Renal cortical epithelial cell (primary cell): ENCODE results near the gene TSHZ1. TPM values are rescaled to one million over a fixed set of nuclear protein-coding genes. Genes with fewer than 3 reads are reported as not detected.

ENCODE experiments used
- DNase-seq: peaks from one replicate; pipeline ENCODE4 v3.0.0-alpha.2; 2011; ENCODE audit warnings: low read depth
- total RNA-seq: library from RNA; depleted of rRNA; stranded (reverse); fragments of >200 nt; gene quantifications from 2 replicates; pipeline ENCODE4 v1.2.3, GENCODE V29; 2014

The TSHZ1 gene
- total RNA-seq, 1 donor from 2014 or later = 8.5 TPM

DNA sequence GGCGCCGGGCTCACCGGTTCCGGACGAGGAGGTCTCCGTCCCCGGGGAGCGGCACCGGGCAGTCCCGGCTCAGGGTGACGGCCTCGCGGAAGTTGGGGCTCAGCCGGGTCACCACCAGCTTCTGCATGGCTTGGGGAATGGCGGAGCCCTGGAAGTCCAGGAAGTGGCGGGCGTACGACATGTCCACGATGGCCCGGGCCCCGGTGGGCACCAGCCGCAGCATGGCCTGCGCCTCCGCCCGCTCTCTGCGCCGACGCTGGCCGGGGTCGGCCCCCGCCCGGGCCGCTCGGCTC is 1.8 kb upstream of the TSHZ1 start:
- no peak for DNase-seq

DNA sequence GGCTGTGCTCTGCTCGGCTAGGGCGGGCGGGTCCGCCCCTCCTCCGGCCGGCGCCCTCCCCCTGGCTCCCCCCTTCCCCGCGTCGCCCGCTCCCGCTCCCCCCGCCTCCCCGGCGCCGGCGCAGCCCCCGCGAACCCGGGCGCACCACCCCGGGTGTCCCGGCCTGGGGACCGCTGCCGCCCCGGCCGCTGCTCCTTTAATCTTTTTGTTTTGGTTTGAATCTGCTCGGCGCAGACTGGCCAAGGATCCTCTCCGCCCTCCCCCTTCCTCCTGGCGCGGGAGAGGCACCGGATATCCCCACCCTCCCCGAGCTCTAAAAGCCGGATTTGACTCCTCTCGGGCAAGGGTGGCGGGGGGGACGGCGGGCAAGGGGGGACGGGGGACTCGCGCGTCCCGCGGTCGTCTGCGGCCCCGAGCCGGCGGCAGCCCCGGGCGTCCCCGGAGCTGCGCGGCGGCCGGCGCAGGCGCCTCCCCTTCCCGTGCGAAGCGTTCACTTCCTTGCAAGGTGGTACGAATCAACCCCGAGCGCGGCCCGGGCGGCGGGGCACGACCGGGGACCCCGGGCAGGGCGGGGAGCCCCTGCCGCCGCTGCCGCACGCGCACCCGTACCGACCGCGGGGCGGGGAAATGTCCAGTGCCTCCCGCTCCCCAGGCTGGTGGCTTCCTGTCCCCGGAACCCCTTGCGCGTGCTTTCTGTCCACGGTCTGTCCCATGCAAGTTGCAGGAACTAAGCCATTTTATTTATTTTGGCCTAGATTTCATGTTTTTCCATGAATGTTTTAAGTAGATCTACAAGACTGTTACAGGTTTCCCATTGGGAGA is 1.3 kb upstream of the TSHZ1 start, which contains the start of gene PTGR3:
Gene PTGR3, minus strand, starts transcription at position 11 of the 822 bp plus-strand sequence. CDS start 81 bp downstream, outside the sequence.
- peak; percentile 51 for DNase-seq

DNA sequence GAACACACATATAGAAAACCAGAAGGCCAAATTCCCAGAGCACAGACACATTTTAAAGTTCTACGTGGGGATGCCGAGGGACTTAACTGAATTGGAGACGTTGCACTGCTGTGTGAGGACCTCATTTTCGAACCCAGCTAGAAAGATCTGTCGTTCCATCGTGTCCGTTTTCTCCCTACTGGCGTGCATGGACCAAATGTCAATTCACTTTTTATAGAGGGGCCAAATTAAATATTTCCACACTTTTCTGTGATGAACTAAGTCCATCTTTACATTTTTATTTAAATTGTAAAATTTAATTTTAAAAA is 692 bp upstream of the TSHZ1 start:
- DNase-seq = no peak

DNA sequence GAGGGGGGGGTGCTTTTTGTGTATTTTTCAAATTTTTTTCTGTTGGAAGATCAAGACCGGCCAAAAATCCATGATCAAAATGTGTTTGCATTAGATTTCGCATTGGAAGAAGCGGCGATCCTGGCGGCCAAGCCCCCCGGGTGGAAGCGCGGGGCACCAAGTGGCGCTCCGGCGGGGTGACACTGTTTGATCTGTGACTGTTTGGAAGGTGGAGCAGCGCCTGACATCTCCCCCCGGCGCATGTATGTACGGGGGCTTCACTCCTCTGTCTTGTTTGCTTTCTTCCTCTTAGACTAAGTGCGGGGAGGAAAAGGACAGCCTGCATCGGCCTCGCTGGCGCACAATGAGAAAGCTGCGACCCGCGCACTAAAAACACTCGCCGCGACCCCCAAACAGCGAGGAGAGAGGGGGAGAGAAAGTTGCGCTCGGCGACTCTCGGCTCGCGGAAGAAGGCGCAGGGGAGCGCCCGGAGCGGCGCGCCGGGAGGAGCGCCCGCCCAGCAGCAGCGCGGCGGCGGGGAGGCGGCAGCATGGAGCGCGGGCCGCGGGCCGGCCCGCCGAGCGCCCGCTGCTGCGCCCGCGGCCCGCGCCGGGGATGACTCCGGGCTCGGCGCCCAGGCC is 515 bp downstream of the TSHZ1 start:
- no peak for DNase-seq

DNA sequence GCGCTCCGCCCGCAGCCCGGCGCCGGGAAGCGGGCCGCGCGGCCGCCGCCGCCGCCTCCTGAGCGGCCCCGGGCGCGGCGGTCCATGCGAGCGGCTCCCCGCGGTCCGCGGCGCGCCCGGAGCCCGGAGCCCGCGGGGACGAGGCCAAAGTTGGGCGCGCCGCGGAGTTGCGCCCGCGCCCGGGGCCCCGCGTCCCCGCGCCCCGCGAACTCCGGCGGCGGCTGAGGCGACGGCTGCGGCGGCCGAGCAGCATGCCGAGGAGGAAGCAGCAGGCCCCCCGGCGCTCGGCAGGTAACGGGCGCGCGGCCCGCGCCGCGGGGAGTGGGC is 992 bp downstream of the TSHZ1 start:
- DNase-seq = no peak

DNA sequence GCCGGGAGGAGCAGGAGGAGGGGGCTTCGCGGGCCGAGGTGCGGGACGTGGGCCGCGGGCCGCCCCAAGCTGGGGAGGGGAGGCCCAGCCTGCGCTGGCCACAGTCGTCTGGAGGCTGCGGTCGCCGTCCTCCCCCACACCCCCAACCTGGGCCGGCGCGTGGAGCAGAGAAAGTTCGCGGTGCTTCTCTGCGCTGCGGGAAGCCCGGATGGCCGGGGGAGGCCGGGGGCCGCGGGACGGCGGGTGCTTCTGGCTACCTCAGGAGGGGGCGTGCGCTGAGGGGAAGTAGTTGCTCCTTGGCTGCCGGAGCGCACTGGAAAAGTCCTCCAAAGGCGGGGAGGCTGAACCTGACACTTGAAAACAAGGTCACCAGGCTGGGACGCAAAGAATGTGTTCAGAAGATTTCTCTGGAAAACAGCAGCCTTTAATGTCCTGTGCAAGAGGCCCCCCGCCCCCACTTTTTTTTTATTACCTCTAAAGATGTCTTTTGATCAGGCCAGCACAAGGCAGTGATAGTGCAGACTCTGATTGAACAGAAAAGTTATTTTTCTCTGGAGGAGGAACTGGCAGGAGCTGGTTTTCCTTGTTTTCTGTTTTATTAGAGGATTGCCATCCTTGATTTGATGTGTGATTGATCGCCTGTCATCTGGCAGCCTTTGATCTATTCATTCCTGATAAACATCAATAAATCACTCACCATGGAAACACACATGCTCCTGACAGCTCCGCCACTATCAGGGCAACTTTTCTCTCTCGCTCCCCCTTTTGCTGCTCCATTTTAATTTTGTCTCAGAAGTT is 1.6 kb downstream of the TSHZ1 start:
- no peak for DNase-seq

DNA sequence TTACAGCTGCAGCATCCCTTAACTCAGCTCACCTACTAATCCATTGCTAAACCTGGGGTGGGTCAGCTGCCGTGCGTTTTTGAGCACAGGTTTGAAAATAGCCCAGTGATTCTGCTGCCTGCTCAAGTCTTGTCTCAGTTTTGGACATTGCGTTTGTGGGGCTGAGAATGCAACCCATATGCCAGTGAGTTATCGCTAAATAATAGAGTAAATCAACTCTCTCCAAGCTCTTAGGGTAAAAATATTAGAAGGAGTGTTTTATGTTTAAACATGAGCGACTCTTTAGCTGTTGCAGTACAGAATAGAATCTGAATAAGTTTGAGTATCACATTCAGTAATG is 2.1 kb downstream of the TSHZ1 start:
- no peak for DNase-seq

DNA sequence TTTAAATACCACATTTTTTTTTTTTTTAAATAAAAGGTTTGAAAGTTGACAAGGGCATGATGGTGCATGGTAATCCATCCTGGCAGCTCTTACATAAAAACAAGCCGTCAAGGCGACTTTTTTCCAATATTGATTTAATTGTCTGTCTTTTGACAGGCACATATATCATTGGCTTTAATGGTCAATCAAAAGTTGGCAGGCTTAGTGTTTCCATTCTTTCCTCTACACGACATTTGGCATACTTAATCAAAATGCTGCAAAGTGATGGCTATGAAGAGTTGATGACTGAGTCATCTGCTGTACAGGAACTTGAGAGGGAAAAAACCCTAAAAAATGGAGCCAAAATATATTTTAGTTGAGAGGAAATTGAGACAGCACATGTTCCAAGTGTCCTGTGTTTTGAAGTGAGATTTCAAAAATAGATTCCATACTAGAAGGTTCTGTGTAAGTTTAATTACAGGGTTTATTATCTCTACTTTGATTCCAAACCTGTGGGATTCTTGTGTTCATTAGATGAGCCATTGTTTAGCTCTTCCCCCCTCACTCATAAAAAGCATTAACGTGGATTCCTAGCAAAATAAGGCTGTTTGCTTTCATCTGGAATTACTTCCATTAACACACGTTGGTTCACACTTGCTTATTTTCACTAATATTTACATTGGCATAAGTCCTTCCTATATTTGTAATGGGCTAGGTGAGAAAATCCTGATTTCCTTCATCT is 3.2 kb downstream of the TSHZ1 start:
- DNase-seq = peak; percentile 44

DNA sequence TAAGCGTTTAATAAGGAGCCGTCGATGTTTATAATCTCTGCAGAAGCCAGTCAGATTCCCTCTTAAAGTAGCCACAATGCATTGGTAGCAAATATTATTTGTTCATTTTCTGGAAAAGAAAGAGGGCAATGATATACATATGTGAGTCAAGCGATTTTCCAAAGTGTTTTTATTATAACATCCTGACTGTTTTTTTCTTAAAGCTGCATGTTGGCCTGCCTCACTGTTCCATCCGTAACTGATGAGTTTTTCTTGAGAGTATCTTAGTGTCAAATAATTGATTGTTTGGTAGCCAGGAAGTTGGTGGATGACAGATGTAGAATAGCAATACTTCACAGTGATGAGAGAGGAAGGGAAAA is 3.7 kb downstream of the TSHZ1 start:
- no peak for DNase-seq

DNA sequence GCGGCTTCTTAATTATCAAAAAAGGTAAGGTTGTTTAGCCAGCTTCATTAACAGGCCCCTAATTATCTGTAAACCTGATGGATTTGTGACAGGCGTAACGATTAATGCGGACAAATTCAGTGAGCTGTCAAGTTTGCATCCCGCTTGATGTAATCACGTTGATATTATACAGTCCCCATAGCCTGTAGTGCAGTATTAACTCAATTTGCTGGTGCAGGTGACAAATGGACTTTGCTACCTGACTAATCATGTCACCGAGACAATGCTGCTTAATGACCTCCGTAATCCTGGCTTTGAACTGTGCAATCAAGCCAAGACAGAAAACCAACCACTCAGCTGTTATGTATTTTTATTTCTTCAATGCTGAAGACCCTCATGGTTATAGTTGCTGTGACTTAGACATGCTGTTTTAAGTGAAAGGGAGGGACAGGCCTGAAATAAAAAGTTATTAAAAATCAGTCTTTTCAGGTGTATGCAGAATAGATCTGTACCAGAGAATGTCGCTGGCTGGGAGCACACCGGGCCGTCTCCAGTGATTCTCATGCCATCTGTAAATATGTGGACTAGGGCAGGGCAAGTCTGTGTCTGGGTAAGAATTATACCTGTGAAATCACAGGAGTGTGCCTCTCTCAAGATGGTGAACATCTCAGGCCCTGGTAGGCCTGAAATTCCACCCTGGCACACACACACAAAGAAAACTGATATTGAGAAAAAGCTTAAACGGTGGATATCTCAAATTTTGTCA is 4.3 kb downstream of the TSHZ1 start:
- DNase-seq = no peak

DNA sequence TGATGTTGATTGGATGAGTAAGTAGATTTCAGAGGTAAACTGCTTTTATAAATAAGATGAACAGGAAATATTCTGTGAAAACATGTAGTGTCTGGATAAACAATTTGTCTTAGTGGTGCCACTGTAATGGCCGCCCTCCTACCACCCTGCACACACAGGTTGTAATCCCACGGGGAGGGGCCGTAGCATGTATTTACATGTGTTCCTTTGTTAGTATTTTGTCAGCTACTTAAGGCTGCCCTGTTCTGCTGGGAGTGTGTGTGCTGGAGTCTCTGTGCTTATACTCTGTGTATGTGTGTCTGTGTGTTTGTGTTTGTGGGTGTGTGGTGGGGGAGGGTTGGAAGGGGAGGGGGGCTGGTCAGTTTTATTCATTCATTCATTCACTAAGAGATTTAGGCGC is 5.1 kb downstream of the TSHZ1 start:
- no peak for DNase-seq

DNA sequence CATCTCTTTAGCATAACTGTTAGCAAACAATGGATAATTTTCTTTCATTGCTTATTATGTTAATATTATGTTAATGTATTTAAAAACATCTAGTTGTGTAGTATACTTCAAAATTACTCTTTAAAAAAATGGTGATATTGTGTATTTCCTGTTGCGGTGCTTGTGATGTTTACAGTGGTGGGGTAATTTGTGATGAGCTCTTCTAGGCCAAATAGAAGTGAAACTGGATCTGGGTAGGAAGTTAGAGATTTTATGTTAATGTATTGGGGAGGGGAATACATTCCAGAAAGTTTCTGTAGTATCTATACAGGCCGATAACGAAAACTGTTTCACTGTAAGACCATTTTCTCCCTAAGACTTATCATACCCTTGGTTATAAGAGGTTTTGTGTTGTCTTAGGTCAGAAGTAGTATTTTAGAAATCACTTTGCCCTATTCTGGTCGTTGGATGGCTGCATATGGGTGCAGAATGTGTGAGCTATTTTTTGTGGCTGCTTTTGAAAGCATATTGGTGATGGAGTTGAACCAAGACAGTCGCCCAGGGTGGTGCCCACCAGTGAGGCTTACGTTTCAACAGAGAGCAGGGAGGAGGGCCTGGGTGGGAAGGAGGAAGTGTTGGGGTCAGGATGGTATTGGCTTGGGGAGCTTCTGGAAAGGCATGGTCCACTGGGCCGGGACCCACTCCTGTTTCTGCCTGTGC is 5.8 kb downstream of the TSHZ1 start:
- DNase-seq = no peak

DNA sequence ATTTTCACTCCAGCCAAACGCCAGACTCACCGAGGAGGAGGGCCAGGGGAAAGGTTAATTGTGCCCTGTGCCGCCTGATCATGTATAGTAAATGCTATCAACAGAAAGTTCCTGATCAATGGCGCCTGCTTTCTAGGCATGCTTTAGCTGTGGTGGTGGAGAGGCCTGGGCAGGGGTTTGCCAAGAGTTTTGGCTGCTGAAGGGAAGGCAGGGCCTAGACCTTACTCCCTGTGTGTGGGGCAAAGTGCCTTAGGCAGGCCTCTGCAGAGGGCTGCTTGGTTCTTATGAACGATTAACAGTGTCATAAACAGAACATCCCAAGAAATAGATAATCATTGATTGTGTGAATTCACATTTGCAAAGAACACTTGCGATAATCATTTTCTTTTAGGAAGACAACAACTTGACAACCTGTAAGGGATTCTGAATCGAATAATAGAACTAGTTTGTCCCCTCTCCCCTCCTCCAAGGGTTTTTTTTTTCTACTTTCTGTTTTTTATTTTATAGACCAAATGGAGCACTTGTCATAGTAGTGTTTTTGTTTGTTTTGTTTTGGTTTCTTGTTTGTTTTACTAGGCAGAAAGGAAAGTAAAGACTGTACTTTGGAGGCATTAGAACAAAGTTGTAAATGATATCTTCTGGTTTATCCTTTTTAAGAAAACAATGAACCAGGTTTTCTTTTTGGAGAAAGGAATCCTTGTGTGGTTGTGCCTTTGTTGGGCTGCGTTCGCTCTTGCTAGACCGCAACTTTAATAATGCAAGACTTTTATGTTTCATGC is 6.5 kb downstream of the TSHZ1 start:
- no peak for DNase-seq

DNA sequence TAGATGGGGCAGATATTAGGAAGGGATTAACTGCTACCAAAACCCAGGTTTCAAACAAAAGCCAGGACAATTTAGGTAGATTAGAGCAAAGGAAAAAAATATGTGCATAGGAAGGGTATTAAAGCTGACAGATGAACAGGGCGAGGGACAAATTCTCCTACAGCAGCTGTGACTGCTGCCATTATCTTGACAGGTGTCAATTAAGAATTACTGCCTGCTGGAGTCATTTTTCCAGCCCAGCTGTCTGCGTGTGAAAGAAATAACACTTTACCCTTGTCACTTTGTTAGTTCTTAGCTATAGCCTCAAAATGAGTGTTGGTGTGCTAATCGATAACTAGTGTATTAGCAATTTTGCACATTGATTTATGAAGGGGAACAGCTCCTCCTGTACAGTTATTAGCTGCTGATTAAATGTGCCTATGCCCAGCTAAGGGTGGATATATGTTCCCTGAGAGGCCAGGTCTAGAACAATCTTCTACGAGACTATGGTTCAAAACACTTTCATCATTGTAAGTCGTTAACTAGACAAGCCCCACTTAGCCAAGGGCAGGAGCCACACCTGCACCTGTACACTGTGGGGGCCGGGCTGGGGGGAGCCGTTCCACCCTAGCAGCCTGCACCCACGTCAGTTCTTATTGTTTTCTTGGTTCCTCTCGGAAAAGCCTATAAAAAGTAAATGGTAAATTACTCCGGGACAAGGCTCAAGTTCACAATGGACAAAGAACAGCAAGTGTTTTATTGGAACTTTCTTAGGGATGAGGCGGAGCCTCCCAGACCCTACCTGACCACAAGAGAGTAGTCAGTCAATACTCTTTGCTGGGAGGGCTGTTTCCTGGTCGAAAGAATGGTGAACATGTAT is 7.7 kb downstream of the TSHZ1 start:
- peak; percentile 53 for DNase-seq

DNA sequence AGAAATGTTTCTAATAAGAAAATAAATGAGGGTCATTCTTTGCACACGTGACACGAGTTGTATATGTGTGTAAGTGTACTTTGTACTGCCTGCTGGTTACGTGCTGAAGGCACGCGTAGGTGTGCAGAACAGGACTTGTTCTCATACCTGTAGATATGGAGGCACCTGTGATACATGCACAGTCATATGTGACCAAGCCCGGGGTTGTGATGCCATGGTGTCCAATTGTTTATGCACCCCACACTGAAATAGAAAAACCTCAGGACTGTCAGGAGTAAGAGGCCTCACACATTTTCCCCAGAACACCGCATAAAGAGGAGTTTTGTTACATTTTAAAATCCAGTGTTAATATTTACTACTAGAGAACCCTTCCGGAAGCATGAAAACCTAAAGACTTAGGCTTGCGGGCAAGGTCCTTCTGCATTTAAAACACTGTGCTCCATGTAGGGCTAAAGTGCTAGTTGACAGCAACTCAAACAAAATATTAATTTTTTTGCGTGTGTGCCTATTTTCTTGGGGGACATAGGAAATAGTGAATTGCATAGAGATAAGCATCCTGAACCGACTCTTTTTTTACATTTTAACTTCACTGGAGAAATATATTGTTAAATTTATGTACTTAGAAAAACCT is 9.3 kb downstream of the TSHZ1 start:
- no peak for DNase-seq

DNA sequence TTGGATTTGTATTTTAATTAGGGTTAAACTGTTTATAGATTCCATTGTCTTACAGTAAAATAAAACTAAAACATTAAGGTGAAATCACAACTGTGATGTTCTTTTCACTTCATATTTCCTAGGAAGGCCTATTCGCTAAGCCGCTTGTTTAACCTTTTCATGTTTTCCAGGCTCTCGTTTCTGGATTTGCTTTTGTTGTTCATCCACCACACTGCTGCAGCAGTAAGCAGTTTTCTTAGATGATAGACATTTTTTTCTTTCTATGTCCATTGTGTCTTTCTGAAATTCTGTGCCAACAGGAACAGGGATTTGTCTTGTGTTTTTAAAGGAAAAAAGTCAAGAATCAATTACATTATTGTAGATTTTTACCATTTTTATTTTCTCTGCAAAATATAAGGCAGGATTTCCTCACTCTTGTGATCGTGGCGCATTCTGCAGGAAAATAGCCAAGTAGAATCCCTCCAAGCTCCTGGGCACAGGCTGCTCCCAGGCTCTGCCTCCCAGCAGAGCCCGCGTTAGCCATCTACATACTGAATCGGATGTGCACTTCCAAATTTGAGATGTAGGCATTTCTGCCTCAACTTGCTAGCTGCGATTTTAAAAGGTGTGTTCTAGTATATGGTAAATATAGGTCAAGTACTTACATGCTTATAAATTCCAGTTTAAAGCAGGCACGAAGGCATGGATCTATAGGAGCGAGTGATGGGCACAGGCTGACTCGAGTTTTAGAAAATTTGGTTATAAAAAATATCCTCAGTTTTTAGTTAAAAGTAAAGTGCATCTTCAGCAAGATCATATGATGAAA is 10.2 kb downstream of the TSHZ1 start:
- DNase-seq = no peak

DNA sequence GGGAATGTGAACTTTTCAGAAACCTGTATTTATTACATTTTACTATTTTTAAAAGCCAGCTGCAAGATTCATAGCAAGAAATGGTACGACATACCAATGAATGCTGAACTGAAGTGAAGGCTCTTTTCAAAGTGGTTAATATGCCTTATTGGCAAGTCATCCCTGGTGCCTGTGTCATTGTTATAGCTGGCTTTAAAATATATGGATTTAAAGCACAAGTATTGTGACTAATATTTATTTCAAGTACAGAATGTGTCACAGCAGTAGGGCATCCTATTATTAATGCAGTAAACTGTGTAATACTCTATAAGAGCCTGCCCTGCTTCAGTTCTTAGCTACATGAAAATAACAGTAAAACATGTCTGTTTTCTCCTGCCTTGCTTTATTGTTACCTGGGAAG is 10.8 kb downstream of the TSHZ1 start:
- no peak for DNase-seq

DNA sequence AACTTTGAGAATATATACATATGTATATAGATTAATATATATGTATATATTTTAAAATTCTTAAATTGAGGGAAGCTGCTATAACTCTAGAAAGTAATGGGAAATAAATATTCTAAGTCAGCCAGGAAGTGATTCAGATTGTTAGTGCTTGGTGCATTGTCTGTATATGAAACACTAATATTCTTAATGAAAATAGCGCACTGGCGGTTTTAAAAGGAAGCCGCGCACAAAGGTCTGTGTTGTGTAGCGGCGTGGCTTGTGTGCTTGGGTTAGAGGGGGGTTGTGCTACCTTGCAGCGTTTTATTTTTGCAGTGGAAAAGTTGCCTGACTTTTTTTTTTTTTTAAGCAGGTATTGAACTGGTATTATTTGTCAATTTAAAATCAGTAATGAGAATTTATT is 11.3 kb downstream of the TSHZ1 start:
- DNase-seq = no peak
